Breast epithelium (tissue), 4 donors: ENCODE data around the gene AKIP1. TPM values are rescaled to one million over a fixed set of nuclear protein-coding genes. Genes with fewer than 3 reads are reported as not detected.

ENCODE experiments used
- DNase-seq, 2 donors: peaks; one replicate each; pipeline ENCODE4 v3.0.0-alpha.2; 2019; ENCODE audit warnings: low spot score in 2 of 2
- H3K27ac ChIP-seq, 2 donors: fragments of 200-600 bp; sonication (generic) in 1 of 2; one replicate each; pipeline ENCODE4 v1.5.1; 2016 to 2019; ENCODE audit warnings: mild to moderate bottlenecking in 1 of 2
- H3K27me3 ChIP-seq, 2 donors: fragments of 200-600 bp; sonication (generic) in 1 of 2; one replicate each; pipeline versions ENCODE4 v1.5.1 to v1.6.0; 2017 to 2019; ENCODE audit warnings: control low read depth in 1 of 2, mild to moderate bottlenecking in 1 of 2
- H3K36me3 ChIP-seq: fragments of 200-600 bp; one replicate; pipeline ENCODE4 v1.5.1; 2019
- H3K4me1 ChIP-seq, 2 donors: fragments of 200-600 bp; sonication (generic); one replicate each; pipeline ENCODE4 v1.5.1; 2016 to 2019; ENCODE audit warnings: control low read depth in 1 of 2
- H3K4me3 ChIP-seq, 3 donors: fragments of 200-600 bp; sonication (generic); 1 replicate in 2 of 3; 2 replicates in 1 of 3; pipeline ENCODE4 v1.5.1; 2016 to 2019; ENCODE audit warnings: mild to moderate bottlenecking in 3 of 3, moderate library complexity in 2 of 3
- H3K9me3 ChIP-seq, 2 donors: fragments of 200-600 bp; sonication (generic) in 1 of 2; one replicate each; pipeline ENCODE4 v1.5.1; 2016 to 2019; ENCODE audit warnings: control low read depth in 1 of 2
- POLR2A ChIP-seq: fragments of 450-650 bp; IDR thresholded peaks from one replicate; pipeline ENCODE4 v1.6.1; 2016; ENCODE audit warnings: antibody characterized with exemption, mild to moderate bottlenecking, moderate library complexity
- POLR2AphosphoS5 ChIP-seq, 3 donors: sonication (generic); formaldehyde crosslinking; IDR thresholded peaks; one replicate each; pipeline ENCODE4 v1.6.1; 2017; ENCODE audit warnings: antibody characterized with exemption in 3 of 3
- intact Hi-C: fragments of 100-400 bp; cut with DNase I; formaldehyde crosslinking; loops from one replicate; pipeline ENCODE4 v1.15.1; 2023; ENCODE audit warnings: low total_unique reads
- total RNA-seq, 3 donors: library from RNA; depleted of rRNA; stranded (reverse); fragments of >200 nt; gene quantifications; one replicate each; pipeline ENCODE4 v1.1.0, GENCODE V29; 2016
- TF ChIP-seq, protein P1 (sequence below), 3 donors: fragments of 450-650 bp; IDR thresholded peaks; one replicate each; pipeline ENCODE4 v1.5.1; 2016 to 2017; ENCODE audit warnings: antibody characterized with exemption in 3 of 3, mild to moderate bottlenecking in 3 of 3, moderate library complexity in 3 of 3

Gene AKIP1
- total RNA-seq, 3 donors from 2014 or later = 19.2 to 29.0 (median 27.5) TPM

DNA sequence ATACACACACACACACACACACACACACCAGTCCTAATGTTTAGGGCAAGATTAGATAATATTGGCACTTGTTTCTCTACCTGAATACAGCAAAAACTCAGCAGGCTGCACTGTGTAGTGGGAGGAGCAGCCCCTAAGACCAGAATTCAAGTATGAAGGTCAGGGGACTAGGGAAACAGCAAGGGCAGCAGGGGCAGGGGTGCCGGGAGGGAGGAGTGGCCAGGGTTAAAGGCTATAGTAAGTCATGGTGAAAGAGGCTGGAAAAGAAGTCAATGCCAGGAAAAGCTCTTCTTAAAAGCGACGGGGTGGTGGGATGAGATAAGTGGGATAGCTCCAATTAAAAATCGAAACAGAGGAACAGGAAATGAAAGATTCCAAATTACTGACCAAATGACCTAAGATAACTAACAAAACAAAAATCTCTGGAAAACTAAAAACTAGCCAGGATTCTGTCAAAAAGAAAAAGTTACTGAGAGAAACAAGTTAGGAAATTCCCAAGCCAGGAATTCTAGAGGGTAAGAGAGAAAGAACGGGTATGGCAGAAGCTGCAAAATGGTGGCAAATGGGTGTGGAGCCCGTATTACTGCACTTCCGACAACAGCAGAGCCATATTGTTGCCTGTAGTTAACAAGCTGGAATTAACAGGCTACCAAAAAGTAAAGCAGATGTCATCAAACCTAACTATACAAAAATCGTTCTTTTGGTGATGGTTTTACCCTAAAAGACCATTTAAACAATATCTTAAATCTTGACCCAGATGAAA, 30.5 kb downstream of the AKIP1 start:
- DNase-seq = no peak
- H3K27ac ChIP-seq = no peak overlapping the region
- TF ChIP-seq POLR2A (no peak), POLR2AphosphoS5 (IDR thresholded peaks at IDR 0.05) (no peak)
- TF ChIP-seq, protein P1, sequence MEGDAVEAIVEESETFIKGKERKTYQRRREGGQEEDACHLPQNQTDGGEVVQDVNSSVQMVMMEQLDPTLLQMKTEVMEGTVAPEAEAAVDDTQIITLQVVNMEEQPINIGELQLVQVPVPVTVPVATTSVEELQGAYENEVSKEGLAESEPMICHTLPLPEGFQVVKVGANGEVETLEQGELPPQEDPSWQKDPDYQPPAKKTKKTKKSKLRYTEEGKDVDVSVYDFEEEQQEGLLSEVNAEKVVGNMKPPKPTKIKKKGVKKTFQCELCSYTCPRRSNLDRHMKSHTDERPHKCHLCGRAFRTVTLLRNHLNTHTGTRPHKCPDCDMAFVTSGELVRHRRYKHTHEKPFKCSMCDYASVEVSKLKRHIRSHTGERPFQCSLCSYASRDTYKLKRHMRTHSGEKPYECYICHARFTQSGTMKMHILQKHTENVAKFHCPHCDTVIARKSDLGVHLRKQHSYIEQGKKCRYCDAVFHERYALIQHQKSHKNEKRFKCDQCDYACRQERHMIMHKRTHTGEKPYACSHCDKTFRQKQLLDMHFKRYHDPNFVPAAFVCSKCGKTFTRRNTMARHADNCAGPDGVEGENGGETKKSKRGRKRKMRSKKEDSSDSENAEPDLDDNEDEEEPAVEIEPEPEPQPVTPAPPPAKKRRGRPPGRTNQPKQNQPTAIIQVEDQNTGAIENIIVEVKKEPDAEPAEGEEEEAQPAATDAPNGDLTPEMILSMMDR (IDR thresholded peaks at IDR 0.05) = no peak
- no peaks in the 10 kb centered on the region for H3K9me3 ChIP-seq
- intact Hi-C loops = no loop called here
- H3K4me1 ChIP-seq = no peaks in the 10 kb centered on the region
- no peaks in the 10 kb centered on the region for H3K27me3 ChIP-seq
- H3K4me3 ChIP-seq = no peak overlapping the region
- H3K36me3 ChIP-seq = no peaks in the 10 kb centered on the region

DNA sequence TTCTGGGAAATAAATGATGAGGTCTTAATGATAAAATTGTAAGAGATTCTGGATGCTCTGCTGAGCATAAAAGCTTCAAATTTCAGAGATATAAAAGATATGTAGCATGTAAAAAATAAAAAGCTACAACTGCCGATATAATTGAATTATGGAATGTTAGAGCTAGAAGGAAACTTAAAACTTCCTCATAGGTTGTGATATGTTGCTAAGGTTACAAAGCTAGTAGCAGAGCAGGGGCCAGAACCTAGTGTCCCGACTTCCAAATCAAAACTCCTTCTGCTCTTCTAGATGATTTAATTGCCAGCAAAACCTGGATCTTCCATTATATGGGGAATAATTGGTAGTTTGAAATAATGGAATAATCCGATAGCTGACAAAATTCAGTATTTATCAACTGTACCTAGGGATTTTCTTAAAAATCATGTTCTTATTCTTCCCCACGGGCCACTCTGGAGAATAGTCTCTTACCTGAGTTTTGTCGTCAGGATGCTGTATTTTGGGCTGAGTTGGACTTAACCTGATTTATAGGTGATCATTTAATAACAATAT, 31.6 kb downstream of the AKIP1 start, which contains the start of gene ASCL3:
Gene ASCL3 (minus strand): TSS at position 499 of the 549 bp plus-strand sequence. CDS start 4,855 bp downstream, outside the sequence.
- no peak for DNase-seq
- H3K36me3 ChIP-seq = peaks cover 7% of the 10 kb centered on the region
- no peak within 1 kb of the TSS for H3K4me3 ChIP-seq
- H3K4me1 ChIP-seq = no peaks in the 10 kb centered on the region
- no peaks in the 10 kb centered on the region for H3K27me3 ChIP-seq
- intact Hi-C loops = no loop called here
- H3K27ac ChIP-seq = no peak within 1 kb of the TSS
- no peaks in the 10 kb centered on the region for H3K9me3 ChIP-seq
- TF ChIP-seq POLR2AphosphoS5 (IDR thresholded peaks at IDR 0.05) (no peak), POLR2A (no peak)
- TF ChIP-seq, protein P1 (IDR thresholded peaks at IDR 0.05) = no peak

DNA sequence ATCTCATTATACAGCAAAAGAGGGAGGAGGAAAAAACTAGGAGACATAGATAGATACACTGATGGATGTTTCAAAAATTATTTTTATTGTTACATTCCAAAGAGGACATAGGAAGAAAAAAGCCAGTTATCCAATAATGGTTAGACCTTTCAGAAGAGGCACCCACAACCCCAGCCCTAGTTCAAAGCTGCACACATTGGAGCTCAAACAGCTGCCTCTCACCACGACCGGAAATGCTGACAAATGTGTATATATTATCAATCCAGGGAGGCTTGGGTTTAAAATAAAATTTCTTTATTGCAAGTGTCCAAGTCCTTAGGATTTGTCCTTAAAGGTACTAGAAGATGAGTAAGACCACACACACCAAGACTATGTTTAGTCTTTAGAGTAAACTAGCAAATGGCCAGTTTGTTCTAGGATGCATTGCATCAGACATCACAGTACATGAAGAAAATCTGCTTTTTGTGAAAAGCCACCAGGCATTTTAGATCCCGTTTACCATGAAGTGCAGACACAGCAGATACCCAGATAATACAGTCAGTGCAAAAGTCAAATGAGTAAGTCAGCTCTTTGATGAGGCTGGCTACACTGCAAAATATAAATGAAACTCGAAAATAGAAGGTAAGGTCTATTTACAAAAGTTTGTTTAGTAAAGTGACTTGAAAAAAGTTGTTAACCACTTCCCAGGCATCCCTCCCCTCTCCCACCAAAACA, 36.4 kb downstream of the AKIP1 start:
- TF ChIP-seq POLR2A (no peak), POLR2AphosphoS5 (IDR thresholded peaks at IDR 0.05) (no peak)
- TF ChIP-seq, protein P1 (IDR thresholded peaks at IDR 0.05) = no peak
- no peaks in the 10 kb centered on the region for H3K27me3 ChIP-seq
- intact Hi-C loops = no loop called here
- peaks cover 7% of the 10 kb centered on the region for H3K36me3 ChIP-seq
- DNase-seq = no peak
- no peak overlapping the region for H3K27ac ChIP-seq
- no peak overlapping the region for H3K4me3 ChIP-seq
- H3K4me1 ChIP-seq = no peaks in the 10 kb centered on the region
- H3K9me3 ChIP-seq = no peaks in the 10 kb centered on the region

DNA sequence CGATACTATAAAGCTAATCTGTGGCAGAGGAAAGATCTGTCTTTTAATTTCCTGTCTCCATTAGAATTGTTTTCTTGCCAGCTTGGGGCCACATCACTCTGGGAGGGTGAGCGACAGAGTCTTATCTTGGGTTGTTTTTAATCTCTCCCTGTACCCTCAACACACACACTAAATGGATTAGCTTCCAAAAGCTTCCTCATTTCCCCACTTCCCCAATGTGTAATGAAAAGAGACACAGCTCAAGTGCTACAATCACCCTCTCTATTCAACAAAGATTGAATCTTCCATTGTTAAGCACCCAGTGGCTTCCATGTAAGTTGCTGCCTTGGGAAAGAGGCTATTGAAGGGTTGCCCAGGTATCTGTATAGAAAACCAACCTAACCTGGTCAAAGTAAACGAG, 37.9 kb downstream of the AKIP1 start:
- Histone ChIP-seq H3K4me3 (no peak overlapping the region), H3K4me1 (no peaks in the 10 kb centered on the region), H3K9me3 (no peaks in the 10 kb centered on the region), H3K27me3 (no peaks in the 10 kb centered on the region), H3K27ac (no peak overlapping the region), H3K36me3 (peaks cover 7% of the 10 kb centered on the region)
- DNase-seq = no peak
- TF ChIP-seq POLR2AphosphoS5 (IDR thresholded peaks at IDR 0.05) = no peak
- TF ChIP-seq, protein P1 (IDR thresholded peaks at IDR 0.05) = no peak
- TF ChIP-seq POLR2A = no peak
- intact Hi-C loops = no loop called here

DNA sequence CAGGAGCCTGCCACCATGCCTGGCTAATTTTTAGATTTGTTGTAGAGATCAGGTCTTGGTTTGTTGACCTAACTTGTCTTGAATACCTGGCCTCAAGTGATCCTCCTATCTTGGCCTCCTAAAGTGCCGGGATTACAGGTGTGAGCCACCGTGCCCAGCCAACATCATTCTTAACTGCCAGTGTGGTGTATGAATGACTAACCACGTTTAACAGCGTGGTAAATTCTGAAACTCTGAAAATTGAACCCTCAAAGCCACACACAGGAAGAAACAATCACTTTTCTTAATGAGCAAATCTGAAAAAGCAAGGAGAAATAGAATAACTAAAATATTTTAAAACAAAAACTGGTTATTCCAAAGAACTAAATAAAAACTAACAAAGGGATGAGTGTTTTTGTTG, 45.9 kb downstream of the AKIP1 start:
- H3K9me3 ChIP-seq = no peaks in the 10 kb centered on the region
- no peaks in the 10 kb centered on the region for H3K36me3 ChIP-seq
- intact Hi-C loops = no loop called here
- TF ChIP-seq, protein P1 (IDR thresholded peaks at IDR 0.05) = no peak
- DNase-seq = no peak
- H3K27me3 ChIP-seq = no peaks in the 10 kb centered on the region
- H3K4me1 ChIP-seq = peaks cover 4 to 8% of the 10 kb centered on the region in 2 donors
- no peak overlapping the region for H3K4me3 ChIP-seq
- no peak overlapping the region for H3K27ac ChIP-seq
